ENCODE results near the gene KCNIP3.
A peak's percentile ranks its signal among the peaks of the same experiment; 100 is the strongest.
"Not testable (repeated sequence)": the region's sequence is repeated elsewhere in the genome, so short reads cannot be mapped to it uniquely, and the experiment has no call there.

Gene KCNIP3

GRCh38 chr2:95404676-95405075 is 107.5 kb downstream of the KCNIP3 start:
- DNase-seq (ENCODE audit: low read depth, low spot score): not testable (repeated sequence)

GRCh38 chr2:95411239-95411638 is 114.1 kb downstream of the KCNIP3 start:
- not testable (repeated sequence) for DNase-seq (ENCODE audit: low read depth, low spot score)

GRCh38 chr2:95414015-95414594 is 117.0 kb downstream of the KCNIP3 start:
- peak; percentile 52 for DNase-seq (ENCODE audit: low read depth, low spot score)

- not testable (repeated sequence) for DNase-seq (ENCODE audit: low read depth, low spot score)
These were observed 118.0 kb downstream of the KCNIP3 start for GRCh38 chr2:95415138-95415537.

- DNase-seq (ENCODE audit: low read depth, low spot score): not testable (repeated sequence)
These were observed 118.4 kb downstream of the KCNIP3 start for GRCh38 chr2:95415561-95415960.

- DNase-seq (ENCODE audit: low read depth, low spot score): not testable (repeated sequence)
These were observed 130.2 kb downstream of the KCNIP3 start for GRCh38 chr2:95427196-95427867.

GRCh38 chr2:95429748-95430467 is 132.8 kb downstream of the KCNIP3 start:
- not testable (repeated sequence) for DNase-seq (ENCODE audit: low read depth, low spot score)

- DNase-seq (ENCODE audit: low read depth, low spot score): not testable (repeated sequence)
These were observed 136.2 kb downstream of the KCNIP3 start for GRCh38 chr2:95433373-95433772.

- not testable (repeated sequence) for DNase-seq (ENCODE audit: low read depth, low spot score)
These were observed 136.8 kb downstream of the KCNIP3 start for GRCh38 chr2:95433973-95434372.

- not testable (repeated sequence) for DNase-seq (ENCODE audit: low read depth, low spot score)
These were observed 137.4 kb downstream of the KCNIP3 start for GRCh38 chr2:95434507-95435076.

GRCh38 chr2:95435162-95435871 is 138.2 kb downstream of the KCNIP3 start:
- DNase-seq (ENCODE audit: low read depth, low spot score): not testable (repeated sequence)
